IPS-11a (cell line): ENCODE measurements around the gene RP9.
A peak's percentile ranks its signal among the peaks of the same experiment; 100 is the strongest.

ENCODE experiments used
- H3K4me3 ChIP-seq: one replicate; pipeline ENCODE4 v1.5.1; 2013; ENCODE audit warnings: low read depth, low read length, control low read depth

The RP9 gene, protein sequence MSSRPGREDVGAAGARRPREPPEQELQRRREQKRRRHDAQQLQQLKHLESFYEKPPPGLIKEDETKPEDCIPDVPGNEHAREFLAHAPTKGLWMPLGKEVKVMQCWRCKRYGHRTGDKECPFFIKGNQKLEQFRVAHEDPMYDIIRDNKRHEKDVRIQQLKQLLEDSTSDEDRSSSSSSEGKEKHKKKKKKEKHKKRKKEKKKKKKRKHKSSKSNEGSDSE

DNA sequence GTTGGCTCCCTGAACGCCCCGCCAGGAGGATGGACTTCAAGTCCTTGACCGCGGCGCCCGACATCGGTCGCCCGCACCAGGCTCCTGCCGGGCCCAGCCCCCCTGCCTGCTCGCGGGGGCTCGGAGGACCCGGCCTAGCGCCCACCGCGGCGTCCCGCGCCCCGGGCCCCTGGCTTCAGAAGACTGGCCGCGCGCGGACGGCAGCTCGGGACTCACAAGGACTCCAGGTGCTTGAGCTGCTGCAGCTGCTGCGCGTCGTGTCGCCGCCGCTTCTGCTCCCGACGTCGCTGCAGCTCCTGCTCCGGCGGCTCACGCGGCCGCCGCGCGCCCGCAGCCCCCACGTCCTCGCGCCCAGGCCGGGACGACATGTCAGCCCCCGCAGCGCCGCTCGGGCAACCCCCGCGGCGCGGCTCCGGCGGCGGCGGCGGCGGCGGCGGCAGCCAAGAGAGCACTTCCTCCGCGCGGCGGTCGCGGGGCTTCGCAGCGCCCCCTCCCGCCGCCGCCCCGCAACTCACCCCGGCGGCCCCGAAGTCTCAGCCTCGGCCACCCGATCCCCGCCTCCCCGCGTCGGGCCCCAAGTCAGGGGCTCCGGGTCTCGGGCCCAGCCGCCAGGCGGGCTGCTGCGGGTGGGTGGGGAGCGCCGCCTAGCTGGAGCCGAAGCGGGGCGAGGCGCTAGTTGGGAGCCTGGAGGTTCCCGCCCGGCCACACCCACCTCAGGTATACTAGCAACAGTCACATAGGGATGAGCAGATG lies at the start of gene RP9:
Gene RP9 (minus strand): TSS at position 400 of the 753 bp plus-strand sequence. CDS start 32 bp downstream, at position 368.
- peak within 1 kb of the TSS; percentile 84 for H3K4me3 ChIP-seq

DNA sequence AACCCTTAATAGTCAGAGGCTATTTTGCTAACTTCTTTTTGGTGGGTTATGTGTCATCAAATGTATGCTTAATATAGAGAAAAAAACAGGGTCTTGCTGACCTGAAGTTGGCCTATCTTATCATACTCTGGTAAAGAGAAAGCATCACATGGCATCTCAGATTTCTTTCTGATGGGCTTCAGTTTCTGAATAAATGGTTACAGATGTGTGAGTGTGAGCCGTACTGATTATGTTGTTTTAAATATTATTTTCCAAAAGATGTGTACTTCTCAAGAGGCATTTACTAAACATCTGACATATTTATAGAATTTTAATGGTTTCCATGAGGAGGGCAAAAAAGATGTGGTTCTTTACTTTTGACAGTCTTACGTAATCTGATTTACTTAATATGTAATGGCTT lies 48.6 kb upstream of the RP9 start:
- no peak overlapping the region for H3K4me3 ChIP-seq

DNA sequence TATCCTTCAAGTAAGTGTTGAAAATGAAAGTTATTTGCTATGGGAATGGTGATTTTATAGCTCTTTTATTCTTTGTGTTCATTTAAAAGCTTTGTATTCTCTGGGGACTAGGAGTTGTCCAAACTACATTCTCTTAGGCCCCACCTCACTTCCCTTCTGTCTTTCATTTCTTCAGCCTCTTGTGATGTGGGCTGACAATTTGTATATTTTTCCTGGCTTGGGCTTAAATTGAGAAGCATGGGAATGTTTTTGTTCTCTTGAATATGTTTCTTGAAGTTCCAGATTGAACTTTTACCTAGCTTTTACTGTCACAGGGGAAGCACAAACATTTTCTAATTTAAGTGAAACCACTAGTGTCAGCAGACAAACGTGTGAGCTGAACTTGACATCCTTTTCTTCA lies 48.1 kb upstream of the RP9 start:
- no peak overlapping the region for H3K4me3 ChIP-seq

DNA sequence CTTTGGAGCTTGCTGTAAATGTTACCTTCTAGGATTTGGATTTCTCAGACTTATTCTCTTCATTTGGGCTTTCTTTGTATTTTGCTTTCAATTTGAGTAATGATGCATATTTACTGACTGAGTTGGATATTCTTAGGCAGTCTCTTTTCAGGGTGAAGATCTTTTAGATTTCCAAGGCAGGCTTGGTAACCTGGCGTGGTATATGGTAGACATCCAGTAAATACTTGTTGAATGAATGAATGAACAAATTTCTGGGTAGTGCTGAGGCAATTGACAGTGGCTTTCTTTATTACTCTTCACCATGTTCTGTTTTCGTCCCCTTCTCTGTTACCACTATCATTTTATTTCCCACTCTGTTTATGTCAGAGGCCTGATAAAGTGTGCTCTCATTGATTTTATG lies 47.2 kb upstream of the RP9 start:
- no peak overlapping the region for H3K4me3 ChIP-seq

DNA sequence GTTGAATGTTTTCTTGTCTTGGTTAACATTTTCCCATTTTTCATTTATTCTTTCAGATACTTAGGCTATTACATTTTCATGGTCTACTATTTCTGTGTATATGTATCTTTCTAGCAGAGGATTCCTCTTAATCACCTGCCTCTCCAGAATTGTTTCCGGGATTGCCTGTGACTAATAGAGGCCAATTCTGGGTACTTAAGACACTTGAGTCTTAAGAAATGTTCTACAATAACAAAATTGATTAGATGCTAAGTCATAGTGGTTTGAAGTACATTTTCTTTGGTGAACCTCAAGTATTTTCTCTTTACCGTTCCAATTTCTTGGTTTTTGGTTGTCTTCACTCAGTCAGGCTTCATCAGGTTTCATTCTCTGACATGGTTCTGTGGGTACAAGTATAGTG lies 46.6 kb upstream of the RP9 start:
- H3K4me3 ChIP-seq, result no peak overlapping the region

DNA sequence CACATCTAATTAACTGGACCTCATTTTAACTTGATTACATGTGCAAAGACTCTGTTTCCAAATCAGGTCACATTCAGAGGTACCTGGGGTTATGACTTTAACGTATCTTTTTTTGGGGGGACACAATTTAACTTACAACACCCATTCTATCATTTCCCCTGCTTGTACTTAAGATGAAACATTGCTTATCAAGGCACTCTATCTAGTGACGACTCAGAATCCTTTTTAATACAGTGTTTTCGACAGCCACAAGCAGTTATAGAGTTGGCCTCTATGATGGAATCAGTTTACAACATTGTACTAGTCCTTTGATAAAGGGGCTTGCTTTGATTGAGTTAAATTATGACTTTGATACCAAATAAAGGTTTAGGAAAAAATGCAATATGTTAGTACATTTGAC lies 42.9 kb upstream of the RP9 start:
- no peak overlapping the region for H3K4me3 ChIP-seq

DNA sequence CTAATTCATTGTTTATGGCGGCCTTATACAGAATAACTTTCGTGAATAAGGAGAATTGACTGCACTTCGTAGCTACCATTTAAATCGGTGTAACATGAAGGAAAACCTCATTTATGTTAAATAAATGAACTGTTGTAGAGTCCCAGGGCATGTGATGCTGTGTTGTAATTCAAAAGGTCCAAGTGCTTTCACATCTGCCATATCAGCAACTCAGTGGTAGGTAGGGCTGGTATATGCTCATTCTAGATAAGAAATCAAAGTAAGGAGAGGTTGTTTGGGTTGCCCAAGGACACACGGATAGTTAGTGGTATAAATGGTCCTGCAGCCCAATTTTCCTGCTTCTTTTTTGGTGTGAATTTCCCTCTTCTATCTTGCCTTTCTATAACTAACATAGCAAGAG lies 36.0 kb upstream of the RP9 start:
- no peak overlapping the region for H3K4me3 ChIP-seq

DNA sequence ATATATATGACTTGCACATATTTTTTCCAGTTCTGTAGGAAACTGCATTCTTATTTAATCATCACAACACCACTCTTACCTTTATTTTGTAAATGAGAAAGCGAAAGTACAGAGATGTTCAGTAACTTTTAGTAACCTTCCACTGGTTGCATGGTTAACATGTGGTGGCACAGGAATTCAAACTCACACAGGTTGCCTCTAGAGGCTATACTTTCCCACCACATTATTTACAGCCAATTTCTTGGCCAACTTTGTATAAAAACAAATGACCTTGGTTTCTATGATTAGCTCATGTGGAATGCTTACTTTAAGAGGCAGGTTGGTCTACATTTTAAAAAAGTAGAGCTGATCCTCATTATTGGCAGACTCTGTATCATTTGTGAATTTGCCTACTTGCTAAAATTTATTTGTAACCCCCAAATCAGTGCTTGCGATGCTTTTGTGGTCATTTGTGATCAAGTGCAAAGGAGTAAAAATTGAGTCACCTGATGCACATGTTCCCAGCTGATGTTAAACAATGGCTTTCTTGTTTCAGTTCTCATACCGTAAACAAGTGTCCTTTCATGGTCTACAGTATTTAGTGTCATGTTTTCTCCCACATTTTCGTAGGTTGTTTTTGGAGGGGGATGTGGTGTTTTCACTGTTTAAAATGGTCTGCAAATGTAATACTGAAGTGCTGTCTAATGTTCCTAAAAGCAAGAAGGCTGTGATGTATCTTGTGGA lies 35.0 kb upstream of the RP9 start:
- H3K4me3 ChIP-seq, result no peak overlapping the region

DNA sequence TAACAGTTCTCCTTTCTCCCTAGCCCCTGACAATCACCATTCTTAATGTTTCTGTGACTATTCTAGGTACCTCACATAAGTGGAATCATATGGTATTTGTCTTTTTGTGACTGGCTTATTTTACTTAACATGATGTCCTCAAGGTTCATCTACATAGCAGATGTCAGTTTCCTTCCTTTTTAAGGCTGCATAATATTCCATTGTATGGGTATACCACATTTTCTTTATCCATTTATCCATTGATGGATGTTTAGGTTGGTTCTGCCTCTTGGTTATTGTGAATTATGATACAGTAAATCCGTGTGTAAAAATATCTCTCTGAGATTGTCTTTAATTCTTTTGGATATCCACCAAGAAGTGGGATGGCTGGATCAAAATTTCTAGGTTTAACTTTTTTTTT lies 33.4 kb upstream of the RP9 start:
- no peak overlapping the region for H3K4me3 ChIP-seq

DNA sequence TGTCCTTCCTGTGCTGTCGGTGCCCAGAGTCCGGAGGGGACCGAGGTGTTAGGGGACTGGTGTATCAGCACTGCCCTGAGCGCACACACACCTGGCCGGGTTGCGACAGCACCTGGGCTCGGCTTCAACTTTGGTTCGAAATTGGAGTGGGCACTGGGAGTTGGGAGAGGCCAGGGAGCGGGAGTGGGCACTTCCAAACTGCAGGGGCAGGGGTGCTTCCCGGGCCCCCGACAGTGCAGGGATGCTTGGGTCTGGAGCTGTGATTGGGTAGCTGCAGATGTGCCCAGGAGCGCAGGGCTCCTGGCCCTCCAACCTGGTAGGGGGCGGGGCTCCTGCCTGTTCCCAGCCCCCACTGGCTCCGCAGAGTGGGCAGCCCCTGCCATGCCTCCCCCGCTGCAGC lies 27.9 kb upstream of the RP9 start:
- no peak overlapping the region for H3K4me3 ChIP-seq

DNA sequence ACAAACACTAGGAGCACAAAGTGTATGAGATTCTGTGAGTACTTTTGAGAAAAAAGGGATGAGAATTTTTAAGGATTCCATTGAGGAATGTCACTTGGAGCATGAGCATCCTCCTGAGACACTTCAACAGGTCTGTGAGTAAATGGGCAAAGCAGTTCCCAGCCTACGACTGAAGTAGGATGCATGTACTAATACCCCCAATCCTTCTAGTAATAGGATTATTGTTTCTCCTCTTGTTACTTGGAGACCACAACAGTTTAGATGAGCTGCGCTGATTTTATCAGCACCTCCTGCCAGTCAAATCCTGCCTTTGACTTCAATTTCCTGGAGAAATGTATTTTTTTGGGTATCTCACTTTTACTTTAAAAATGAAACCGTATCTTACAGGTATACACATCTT lies 21.0 kb upstream of the RP9 start:
- peak overlapping the region; percentile 83 for H3K4me3 ChIP-seq

DNA sequence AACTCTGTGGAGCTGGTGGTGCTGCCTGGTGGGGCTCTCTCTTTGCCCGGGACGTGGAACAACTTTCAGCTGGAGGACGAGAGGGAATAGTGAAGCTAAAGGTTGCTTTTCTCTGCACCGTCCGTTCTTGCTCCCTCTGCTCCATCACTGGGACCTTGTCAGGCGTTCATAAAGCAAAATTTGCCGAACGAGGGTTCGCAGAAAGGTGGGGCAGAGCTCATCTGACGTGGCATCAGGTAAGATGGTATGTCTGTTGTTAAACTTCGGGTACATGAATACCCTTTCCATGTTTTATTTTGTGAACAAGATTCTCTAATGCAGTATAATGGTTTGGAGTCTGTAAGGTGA lies 20.6 kb upstream of the RP9 start:
- peak overlapping the region; percentile 83 for H3K4me3 ChIP-seq

DNA sequence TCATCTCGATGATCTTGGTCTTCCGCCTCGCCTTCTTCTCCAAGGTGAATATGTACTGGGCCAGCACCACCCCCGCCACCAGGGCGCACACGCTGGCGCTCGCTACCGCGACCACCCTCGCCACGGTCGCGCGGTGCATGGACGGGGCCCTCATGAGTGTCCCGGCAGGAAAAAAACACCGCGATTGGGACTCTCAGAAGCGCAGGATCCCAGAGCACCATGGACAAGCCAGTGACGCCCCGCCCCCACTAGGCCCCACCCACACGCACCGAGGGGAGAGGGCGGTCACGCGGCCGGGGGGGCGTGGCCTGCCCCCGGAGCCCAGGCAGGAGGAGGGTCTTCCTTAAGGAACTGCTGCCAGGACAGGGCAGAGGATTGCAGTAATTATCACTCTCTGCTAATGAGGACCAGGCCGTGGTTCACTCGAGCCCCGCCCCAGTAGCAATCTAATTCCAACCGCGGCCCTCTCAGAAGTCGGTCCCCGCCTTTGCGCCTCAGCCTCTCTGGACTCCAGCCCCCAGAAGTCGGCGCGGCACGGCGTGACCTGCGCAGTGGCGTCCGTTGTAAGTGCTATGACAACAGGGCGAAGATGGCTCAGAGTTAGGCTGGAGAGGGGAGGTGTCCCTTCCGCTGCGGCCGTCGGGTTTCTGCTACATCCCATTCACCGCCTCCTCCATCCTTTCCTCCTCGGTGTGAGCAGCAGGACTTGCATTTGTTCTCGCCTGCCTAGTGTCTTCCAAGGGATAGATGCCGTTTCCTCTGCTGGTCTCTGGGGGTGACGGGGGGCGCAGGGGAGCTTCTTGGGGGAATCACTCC lies 20.0 kb upstream of the RP9 start, which contains the start of gene BBS9:
Gene BBS9 (plus strand): TSS at position 575 of the 816 bp plus-strand sequence. CDS start 16,689 bp downstream, outside the sequence.
- peak within 1 kb of the TSS; percentile 83 for H3K4me3 ChIP-seq

DNA sequence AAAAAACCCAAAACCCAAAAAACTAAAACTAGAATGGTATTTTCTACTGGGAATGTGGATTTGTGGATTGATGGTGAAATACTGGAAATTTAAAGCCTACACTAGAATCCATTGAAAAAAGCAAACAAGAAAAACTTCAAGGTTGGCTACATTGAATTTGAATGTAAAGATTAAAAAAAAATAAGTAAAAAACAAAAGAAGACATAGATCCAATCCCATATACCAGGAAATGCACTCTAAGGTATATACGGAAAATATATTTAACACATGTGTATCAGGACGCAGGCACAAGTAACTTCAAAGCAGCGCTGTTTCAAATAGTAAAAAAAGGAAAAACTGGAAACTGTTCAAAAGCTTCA lies 19.4 kb upstream of the RP9 start:
- H3K4me3 ChIP-seq, result peak overlapping the region; percentile 83

DNA sequence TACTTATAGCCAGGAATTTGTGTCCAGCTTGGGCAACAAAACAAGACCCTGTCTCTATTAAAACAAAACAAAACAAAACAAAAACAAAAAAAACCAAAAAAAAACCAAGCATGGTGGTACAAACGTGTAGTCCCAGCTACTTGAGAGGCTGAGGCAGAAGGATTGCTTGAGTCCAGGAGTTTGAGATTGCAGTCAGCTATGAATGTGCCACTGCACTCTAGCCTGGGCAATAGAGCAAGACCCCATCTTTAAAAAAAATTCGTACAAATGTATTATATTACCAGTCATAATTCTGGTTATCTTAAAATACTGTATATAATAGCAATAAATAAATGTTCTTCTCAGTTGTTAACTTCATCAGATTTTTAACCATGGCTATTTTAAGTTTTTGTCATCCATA lies 17.9 kb upstream of the RP9 start:
- H3K4me3 ChIP-seq, result no peak overlapping the region

DNA sequence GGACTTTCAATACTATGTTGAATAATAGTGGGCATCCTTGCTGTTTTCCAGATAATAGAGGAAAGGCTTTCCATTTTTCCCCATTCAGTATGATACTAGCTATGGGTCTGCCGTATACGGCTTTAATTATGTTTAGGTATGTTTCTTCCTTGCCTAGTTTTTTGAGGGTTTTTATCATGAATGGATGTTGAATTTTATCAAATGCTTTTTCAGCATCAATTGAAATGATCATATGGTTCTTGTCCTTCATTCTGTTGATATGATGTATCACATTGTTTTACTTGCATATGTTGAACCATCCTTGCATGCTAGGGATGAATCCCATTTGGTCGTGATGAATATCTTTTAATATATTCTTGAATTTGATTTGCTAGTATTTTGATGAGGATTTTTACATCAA lies 9.2 kb upstream of the RP9 start:
- H3K4me3 ChIP-seq, result no peak overlapping the region

DNA sequence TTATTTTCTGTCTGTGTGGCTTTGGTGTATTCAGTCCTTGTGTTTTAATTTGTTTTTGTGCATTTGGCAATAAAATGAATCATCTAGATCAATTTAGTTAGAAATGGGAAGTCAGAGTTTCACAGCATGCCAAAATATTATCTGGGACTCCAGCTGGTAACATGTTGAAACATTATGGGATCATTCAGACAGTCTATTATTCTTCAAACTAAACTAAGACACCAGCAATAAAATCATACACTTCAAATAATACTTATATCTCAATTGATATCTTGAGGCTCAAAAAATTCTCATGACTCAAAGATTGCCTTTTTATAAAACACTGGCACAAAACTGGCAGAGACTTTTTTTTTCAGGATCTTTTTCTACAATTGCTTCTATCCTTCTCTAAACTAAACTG lies 5.8 kb upstream of the RP9 start:
- H3K4me3 ChIP-seq, result no peak overlapping the region

DNA sequence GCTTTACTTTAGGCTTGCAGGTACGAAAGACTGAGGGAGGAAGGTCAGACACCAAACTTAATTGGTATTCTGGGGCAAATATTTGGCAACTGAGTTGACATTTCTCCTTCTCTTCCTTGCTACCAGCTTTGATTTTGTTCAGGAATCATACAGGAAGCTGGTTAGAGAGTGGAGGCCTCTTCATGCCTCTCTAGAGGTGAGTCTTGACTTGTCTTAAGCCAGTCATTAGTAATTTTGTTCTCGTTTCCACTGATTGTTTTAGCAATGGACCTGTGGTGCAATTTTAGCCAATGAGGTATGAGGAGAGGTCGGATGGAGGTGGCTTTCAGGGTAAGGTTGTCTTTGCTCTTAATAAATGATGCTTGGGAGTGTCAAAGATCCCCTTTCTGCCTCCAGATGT lies 2.4 kb upstream of the RP9 start:
- no peak overlapping the region for H3K4me3 ChIP-seq

DNA sequence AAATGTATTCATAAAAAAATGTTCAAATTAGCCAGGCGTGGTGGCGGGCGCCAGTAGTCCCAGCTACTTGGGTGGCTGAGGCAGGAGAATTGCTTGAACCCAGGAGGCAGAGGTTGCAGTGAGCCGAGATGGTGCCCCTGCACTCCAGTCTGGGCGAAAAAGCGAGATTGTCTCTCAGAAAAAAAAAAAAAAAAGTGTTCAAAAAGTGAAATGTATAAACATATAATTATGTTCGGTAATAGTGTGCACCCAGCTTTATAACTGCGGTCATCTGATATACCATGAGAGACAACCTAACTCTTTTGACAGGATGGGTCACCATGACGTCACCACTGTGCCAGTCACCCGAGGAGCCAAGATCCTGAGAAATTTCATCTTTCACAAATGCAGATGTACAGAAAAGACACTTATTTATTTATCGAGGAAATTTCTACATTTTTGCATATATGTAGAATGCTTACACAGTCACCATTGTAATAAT lies 594 bp upstream of the RP9 start:
- H3K4me3 ChIP-seq, result peak overlapping the region; percentile 18

DNA sequence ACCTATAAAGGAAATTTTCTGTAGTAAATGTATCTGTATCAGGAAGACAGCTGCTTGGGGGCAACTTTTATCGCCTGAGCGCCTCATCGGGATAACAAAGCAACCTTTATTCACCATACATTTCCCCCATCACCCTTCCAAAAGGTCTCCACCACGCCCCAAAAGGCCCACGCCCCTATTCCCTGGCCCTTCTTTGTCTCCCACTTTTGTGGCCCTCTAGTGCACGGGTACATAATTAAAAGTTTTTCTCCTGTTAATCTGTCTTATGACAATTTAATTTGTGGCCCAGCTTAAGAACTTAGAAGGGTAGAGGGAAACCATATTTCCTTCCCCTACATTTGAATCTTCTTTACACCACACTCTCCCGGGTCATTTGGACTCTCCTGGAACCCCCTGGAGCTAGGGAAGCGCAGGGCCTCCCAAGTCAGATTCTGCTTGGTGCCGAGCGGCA lies 625 bp downstream of the RP9 start:
- H3K4me3 ChIP-seq, result peak overlapping the region; percentile 84
